ENCODE measurements around the gene LIPM.

Gene LIPM

DNA sequence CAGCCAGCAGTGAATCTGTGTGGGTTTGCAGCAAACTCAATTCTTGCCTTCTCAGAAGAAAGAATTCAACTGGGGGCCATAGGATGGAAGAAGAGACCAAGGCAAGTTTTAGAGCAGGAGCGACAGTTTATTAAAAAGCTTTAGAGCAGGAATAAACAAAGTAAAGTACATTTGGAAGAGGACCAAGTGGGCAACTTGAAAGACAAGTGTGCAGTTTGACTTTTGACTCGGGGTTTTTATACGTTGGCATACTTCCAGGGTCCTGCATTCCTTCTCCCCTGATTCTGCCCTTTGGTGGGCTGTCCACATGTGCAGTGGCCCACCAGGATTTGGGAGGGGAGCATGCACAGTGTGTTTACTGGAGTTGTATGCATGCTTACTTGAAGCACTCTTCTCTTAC is 52.2 kb downstream of the LIPM start:
- no peak overlapping the region for H3K4me3 ChIP-seq (ENCODE audit: low read depth, low read length)
- TF ChIP-seq, protein P1, sequence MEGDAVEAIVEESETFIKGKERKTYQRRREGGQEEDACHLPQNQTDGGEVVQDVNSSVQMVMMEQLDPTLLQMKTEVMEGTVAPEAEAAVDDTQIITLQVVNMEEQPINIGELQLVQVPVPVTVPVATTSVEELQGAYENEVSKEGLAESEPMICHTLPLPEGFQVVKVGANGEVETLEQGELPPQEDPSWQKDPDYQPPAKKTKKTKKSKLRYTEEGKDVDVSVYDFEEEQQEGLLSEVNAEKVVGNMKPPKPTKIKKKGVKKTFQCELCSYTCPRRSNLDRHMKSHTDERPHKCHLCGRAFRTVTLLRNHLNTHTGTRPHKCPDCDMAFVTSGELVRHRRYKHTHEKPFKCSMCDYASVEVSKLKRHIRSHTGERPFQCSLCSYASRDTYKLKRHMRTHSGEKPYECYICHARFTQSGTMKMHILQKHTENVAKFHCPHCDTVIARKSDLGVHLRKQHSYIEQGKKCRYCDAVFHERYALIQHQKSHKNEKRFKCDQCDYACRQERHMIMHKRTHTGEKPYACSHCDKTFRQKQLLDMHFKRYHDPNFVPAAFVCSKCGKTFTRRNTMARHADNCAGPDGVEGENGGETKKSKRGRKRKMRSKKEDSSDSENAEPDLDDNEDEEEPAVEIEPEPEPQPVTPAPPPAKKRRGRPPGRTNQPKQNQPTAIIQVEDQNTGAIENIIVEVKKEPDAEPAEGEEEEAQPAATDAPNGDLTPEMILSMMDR (IDR thresholded peaks at IDR 0.05; ENCODE audit: insufficient read depth, low read depth, low read length, missing control alignments) = no peak

DNA sequence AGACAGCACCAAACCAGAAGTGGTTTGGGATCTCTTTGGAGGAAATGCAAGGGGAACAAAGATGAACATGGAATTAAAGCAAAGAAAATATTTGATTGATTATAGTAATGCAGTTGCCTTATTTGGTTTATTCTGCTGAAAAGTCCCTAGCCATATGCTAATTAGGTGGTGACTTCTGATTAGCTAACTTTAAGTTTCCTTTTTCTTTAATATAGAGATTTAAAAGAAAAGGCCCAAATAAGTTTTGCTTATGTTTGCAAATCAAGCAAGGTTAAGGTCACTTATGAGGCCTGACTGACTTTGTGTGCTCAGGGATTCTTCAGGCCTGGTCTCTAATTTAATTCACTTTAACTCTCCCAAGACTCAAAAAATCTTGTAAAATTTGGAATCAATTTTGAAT is 55.3 kb downstream of the LIPM start:
- TF ChIP-seq, protein P1 (IDR thresholded peaks at IDR 0.05; ENCODE audit: insufficient read depth, low read depth, low read length, missing control alignments) = no peak
- no peak overlapping the region for H3K4me3 ChIP-seq (ENCODE audit: low read depth, low read length)
- DNase-seq (ENCODE audit: low read depth) = no peak

More for the DNA sequence above, 52.2 kb downstream of the LIPM start:
- DNase-seq (ENCODE audit: low read depth) = no peak

DNA sequence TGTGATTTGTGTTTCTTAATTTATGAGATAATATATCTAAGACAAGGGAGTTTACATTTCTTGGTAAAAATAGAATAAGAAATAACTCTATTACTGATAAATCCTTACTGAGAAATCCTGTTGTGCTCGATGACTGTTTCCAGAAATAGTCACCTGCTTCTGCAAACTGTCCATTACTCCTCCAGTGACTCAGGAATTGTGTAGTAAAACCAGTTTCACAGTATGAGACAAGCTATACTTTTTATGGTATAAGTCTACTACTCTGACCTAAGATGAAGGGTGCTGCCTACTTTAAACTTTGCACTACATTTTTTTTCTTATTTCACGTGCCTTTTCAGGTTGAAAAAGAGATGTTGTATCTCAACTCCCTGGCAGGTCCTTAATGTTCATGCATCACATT is 56.0 kb downstream of the LIPM start:
- DNase-seq (ENCODE audit: low read depth) = no peak
- TF ChIP-seq, protein P1 (IDR thresholded peaks at IDR 0.05; ENCODE audit: insufficient read depth, low read depth, low read length, missing control alignments) = no peak
- no peak overlapping the region for H3K4me3 ChIP-seq (ENCODE audit: low read depth, low read length)

DNA sequence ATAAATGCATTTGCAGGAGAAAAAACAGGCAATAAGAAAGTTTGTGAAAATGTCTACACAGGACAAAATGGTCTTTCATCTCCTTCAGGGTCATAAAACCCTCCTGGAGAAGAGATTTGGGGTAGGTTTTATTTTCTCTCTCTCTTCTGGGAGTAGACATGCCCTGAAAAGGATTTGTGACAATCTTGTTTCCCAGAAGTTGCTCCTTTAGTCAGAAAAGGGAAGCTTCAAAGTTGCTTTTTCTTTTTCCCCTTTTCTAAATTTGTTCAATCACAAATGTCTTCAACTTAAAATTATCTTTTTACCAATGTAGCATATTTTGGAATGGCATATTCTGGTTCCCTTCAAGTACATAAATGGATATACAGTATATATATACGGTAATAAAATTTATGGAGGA is 58.5 kb downstream of the LIPM start:
- no peak for DNase-seq (ENCODE audit: low read depth)
- TF ChIP-seq, protein P1 (IDR thresholded peaks at IDR 0.05; ENCODE audit: insufficient read depth, low read depth, low read length, missing control alignments) = no peak
- H3K4me3 ChIP-seq (ENCODE audit: low read depth, low read length) = no peak overlapping the region

DNA sequence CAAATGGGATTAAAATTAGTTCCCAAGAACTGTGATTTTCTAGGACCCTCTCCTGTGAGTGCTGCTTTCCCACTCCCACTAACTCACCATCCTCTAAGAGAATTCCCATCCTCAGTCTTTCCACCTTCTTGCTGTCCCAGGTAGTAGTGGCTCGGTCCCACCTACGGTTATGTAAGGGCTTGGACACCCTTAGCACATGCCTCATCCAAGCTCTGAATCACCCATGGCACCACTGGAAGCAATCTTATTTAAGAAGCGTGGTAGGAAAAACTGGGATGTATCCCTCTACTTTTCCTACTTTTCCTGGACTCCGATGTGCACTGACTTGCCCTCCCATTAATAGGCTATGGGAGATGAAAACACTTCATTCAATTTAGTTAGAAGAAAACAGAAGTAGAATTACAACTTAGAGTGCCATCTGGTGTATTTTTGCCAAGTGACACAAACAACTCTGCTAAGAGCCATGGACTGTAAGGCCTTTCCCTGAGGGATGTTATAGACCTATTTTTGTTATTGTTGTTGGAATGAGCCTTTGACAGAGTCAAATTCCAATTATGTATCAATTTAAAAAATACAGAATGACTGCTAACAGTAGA is 62.8 kb downstream of the LIPM start:
- H3K4me3 ChIP-seq (ENCODE audit: low read depth, low read length) = no peak overlapping the region
- TF ChIP-seq, protein P1 (IDR thresholded peaks at IDR 0.05; ENCODE audit: insufficient read depth, low read depth, low read length, missing control alignments) = no peak
- peak; percentile 31 for DNase-seq (ENCODE audit: low read depth)

DNA sequence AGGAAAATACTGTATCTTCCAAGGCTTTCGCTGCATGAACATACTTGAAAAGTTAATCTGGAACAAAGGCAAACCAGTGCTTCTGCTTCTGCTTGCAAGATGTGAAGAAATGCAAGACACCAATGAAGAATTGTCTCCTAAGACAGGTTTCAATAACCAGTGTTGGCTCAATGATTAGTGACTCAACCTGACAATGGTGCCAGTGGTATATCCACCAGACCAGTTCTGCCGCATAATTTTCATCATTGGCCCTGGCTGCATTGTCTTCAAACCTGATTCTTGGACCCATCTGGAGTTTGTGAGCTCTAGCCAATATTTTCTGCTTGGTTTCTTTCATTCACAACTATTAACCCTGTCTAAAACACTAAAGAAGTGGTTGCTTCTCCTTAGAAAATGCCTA is 63.9 kb downstream of the LIPM start:
- DNase-seq (ENCODE audit: low read depth) = no peak
- H3K4me3 ChIP-seq (ENCODE audit: low read depth, low read length) = no peak overlapping the region

More for the DNA sequence above, 63.9 kb downstream of the LIPM start:
- TF ChIP-seq, protein P1 (IDR thresholded peaks at IDR 0.05; ENCODE audit: insufficient read depth, low read depth, low read length, missing control alignments) = no peak
